Heart right ventricle (tissue), 16 donors: Measurements from ENCODE around the gene TOMM40L. TPM values are rescaled to one million over a fixed set of nuclear protein-coding genes. Genes with fewer than 3 reads are reported as not detected.
A peak's percentile ranks its signal among the peaks of the same experiment; 100 is the strongest.

Source experiments
- ATAC-seq, 8 donors: fragments of 200-7000 bp; cut with Tn5 transposase; one replicate each; pipeline ENCODE4 v1.9.1; 2020; ENCODE audit warnings: mild to moderate bottlenecking in 8 of 8, moderate library complexity in 8 of 8, moderate number of reproducible peaks in 1 of 8
- DNase-seq, 2 donors: peaks; one replicate each; pipeline ENCODE4 v3.0.0-alpha.2; 2020
- H3K27ac ChIP-seq, 10 donors: fragments of 200-600 bp; sonication (generic) in 2 of 10; one replicate each; pipeline versions ENCODE4 v1.5.0 to v1.8.0; 2020 to 2022; ENCODE audit warnings: mild to moderate bottlenecking in 3 of 10
- H3K27me3 ChIP-seq, 7 donors: fragments of 200-600 bp; one replicate each; pipeline ENCODE4 v1.8.0; 2021 to 2022; ENCODE audit warnings: mild to moderate bottlenecking in 2 of 7
- H3K36me3 ChIP-seq, 9 donors: fragments of 200-600 bp; sonication (generic) in 1 of 9; one replicate each; pipeline versions ENCODE4 v1.5.0 to v1.8.0; 2020 to 2022; ENCODE audit warnings: mild to moderate bottlenecking in 2 of 9
- H3K4me1 ChIP-seq, 9 donors: fragments of 200-600 bp; sonication (generic) in 1 of 9; one replicate each; pipeline versions ENCODE4 v1.5.0 to v1.8.0; 2020 to 2022; ENCODE audit warnings: mild to moderate bottlenecking in 4 of 9
- H3K4me3 ChIP-seq, 10 donors: fragments of 200-600 bp; sonication (generic) in 2 of 10; one replicate each; pipeline versions ENCODE4 v1.5.0 to v1.8.0; 2020 to 2022; ENCODE audit warnings: mild to moderate bottlenecking in 7 of 10, moderate library complexity in 2 of 10
- H3K9me3 ChIP-seq, 11 donors: fragments of 200-600 bp in 10 of 11; sonication (generic) in 2 of 11; one replicate each; pipeline versions ENCODE4 v1.5.0 to v1.8.0; 2013 to 2022; ENCODE audit warnings: mild to moderate bottlenecking in 2 of 11, control low read depth in 1 of 11, moderate library complexity in 1 of 11
- CTCF ChIP-seq, 9 donors: fragments of 200-600 bp; sonication (generic) in 2 of 9; IDR thresholded peaks; one replicate each; pipeline versions ENCODE4 v1.5.0 to v1.8.0; 2021 to 2022; ENCODE audit warnings: antibody characterized with exemption in 9 of 9, mild to moderate bottlenecking in 5 of 9, moderate library complexity in 1 of 9
- WGBS, 2 donors: extraction: QIAGEN DNeasy Blood & Tissue Kit; methylation state at CpG; one replicate each; pipeline ENCODE4 v1.1.7; 2013; ENCODE audit warnings: inconsistent platforms in 1 of 2; 5-methylcytosine and 5-hydroxymethylcytosine counted together
- intact Hi-C, 10 donors: fragments of 100-400 bp; cut with DNase I; formaldehyde crosslinking; loops; one replicate each; pipeline versions ENCODE4 v1.11.1 to v1.14.2; 2022
- polyA plus RNA-seq, 2 donors: library from polyadenylated mRNA; stranded (reverse); fragments of 200-250 nt; gene quantifications; one replicate each; pipeline ENCODE4 v1.2.3, GENCODE V29; 2013
- total RNA-seq, 10 donors: library from RNA; stranded (reverse); fragmentation: NEBNext Ultra II Directional in 3 of 10; extraction: Animal tissue kit (Norgen Biotek cat#: 25700) in 3 of 10; gene quantifications; one replicate each; pipeline versions ENCODE4 v1.2.1 to v1.2.4, GENCODE V29; 2021 to 2023
- donor health status: Arrhythmogenic right ventricular cardiomyopathy.
- donor health status: ischemic (EF 13 %, LVEDD 7.1; RV severe dilation, severe dysfunction).
- donor health status: healthy with polysubstance abuse.
- donor health status: DM: no; HTN: yes; CAD: no.
- donor health status: DM: no; HTN: no; CAD: no.
- donor health status: ischemic (EF 25% LVEDD 6.9; RV normal size, moderate dysfunction).
- donor health status: ischemic (EF 25% LVEDD 5.7; RV mildly dilated, moderate dysfunction).
- donor health status: healthy.
- donor health status: DM: yes; HTN: yes; CAD: no.
- donor health status: Ischemic cardiomyopathy.
- donor health status: ischemic (EF 35%, LVEDD 5.7; RV mildly dilated, moderate dysfunction).
- donor health status: nonischemic (EF 11% LVEDD 7.7; RV severe dilation, severe dysfunction).
- donor health status: DM: yes; HTN: yes; CAD: no.
- donor health status: PGD.
- donor health status: ischemic (EF 29% LVEDD 5.4; RV normal size, mild dysfunction).
- donor health status: nonischemic (EF 23%, LVEDD 6.1; RV moderate dilation, normal function).

Gene TOMM40L
- total and polyA plus RNA-seq, 12 donors = 17.6 to 37.6 (median 32.8) TPM

GRCh38 chr1:161258439-161259344, 32.8 kb downstream of the TOMM40L start, which contains the start of gene PCP4L1:
PCP4L1 (plus strand) TSS chr1:161258745; CDS start chr1:161258975, 230 bp downstream.
- 2 to 4% methylated on average over 61 to 62 of the region's 62 CpGs for WGBS, 2 donors
- DNase-seq = peak; percentile 25 to 41
- ATAC-seq = peak; percentile 69 to 88 (median 80)

GRCh38 chr1:161259345-161259702, 33.5 kb downstream of the TOMM40L start:
- Histone ChIP-seq H3K27ac (no peak overlapping the region), H3K4me3 (peak overlapping the region in 4 of 10 donors; percentile 23 to 58 (median 48))

More at GRCh38 chr1:161258439-161259344, 32.8 kb downstream of the TOMM40L start, which contains the start of gene PCP4L1:
- Histone ChIP-seq H3K27me3 (peaks cover 0 to 55% (median 47%) of the 10 kb centered on the region in 7 donors), H3K4me3 (peak within 1 kb of the TSS; percentile 4 to 58 (median 50)), H3K27ac (no peak within 1 kb of the TSS), H3K4me1 (peaks cover 0 to 12% (median 8%) of the 10 kb centered on the region in 9 donors), H3K36me3 (no peaks in the 10 kb centered on the region), H3K9me3 (peaks cover 0 to 19% (median 12%) of the 10 kb centered on the region in 11 donors)
- intact Hi-C loops = no loop called here
- TF ChIP-seq CTCF (IDR thresholded peaks at IDR 0.05) = no peak

GRCh38 chr1:161259765-161260164, 33.9 kb downstream of the TOMM40L start:
- no peak overlapping the region for H3K4me3 ChIP-seq
- peaks cover 0 to 12% (median 8%) of the 10 kb centered on the region in 9 donors for H3K4me1 ChIP-seq
- intact Hi-C loops = no loop called here
- no peak for TF ChIP-seq CTCF (IDR thresholded peaks at IDR 0.05)
- no peaks in the 10 kb centered on the region for H3K36me3 ChIP-seq
- DNase-seq = no peak
- no peak overlapping the region for H3K27ac ChIP-seq
- ATAC-seq = no peak
- H3K9me3 ChIP-seq = peaks cover 0 to 19% (median 12%) of the 10 kb centered on the region in 11 donors
- 72 to 81% methylated on average over 1 of the region's 1 CpG for WGBS, 2 donors
- H3K27me3 ChIP-seq = peaks cover 0 to 59% (median 47%) of the 10 kb centered on the region in 7 donors

More at GRCh38 chr1:161259345-161259702, 33.5 kb downstream of the TOMM40L start:
- intact Hi-C loops = no loop called here
- Histone ChIP-seq H3K9me3 (peaks cover 0 to 19% (median 12%) of the 10 kb centered on the region in 11 donors), H3K36me3 (no peaks in the 10 kb centered on the region), H3K27me3 (peaks cover 0 to 57% (median 47%) of the 10 kb centered on the region in 7 donors), H3K4me1 (peaks cover 0 to 12% (median 8%) of the 10 kb centered on the region in 9 donors)
- no peak for DNase-seq
- ATAC-seq = no peak
- TF ChIP-seq CTCF (IDR thresholded peaks at IDR 0.05) = no peak
- WGBS, 2 donors = 37 to 43% methylated on average over 6 of the region's 6 CpGs

- H3K4me1 ChIP-seq = peaks cover 0 to 12% (median 8%) of the 10 kb centered on the region in 9 donors
- no peak overlapping the region for H3K27ac ChIP-seq
- peaks cover 0 to 19% (median 12%) of the 10 kb centered on the region in 11 donors for H3K9me3 ChIP-seq
- intact Hi-C loops = no loop called here
- peaks cover 0 to 59% (median 47%) of the 10 kb centered on the region in 7 donors for H3K27me3 ChIP-seq
- WGBS, 2 donors = 55% methylated on average over 9 of the region's 9 CpGs
- H3K4me3 ChIP-seq = no peak overlapping the region
- DNase-seq (no peak), ATAC-seq (no peak)
- H3K36me3 ChIP-seq = no peaks in the 10 kb centered on the region
- no peak for TF ChIP-seq CTCF (IDR thresholded peaks at IDR 0.05)
These were observed 34.8 kb downstream of the TOMM40L start for GRCh38 chr1:161260376-161261260.
